Natural killer cell (primary cell): ENCODE data around the gene AUTS2. TPM values are rescaled to one million over a fixed set of nuclear protein-coding genes. Genes with fewer than 3 reads are reported as not detected.

Experiments
- ATAC-seq, 3 donors: fragments of 150-1000 bp in 2 of 3; fragments of 200-7000 bp in 1 of 3; cut with Tn5 transposase; 1 replicate in 1 of 3; 2 replicates in 2 of 3; pipeline ENCODE4 v1.10.0; 2021; ENCODE audit warnings: mild to moderate bottlenecking in 2 of 3, moderate library complexity in 2 of 3
- DNase-seq, 2 donors: peaks; one replicate each; pipeline versions ENCODE4 v3.0.0 to v3.0.0-alpha.2; 2013 to 2021; ENCODE audit warnings: mixed read lengths in 1 of 2
- H3K27ac ChIP-seq: one replicate; pipeline ENCODE4 v1.5.1; 2013; ENCODE audit warnings: mild to moderate bottlenecking, low read length
- H3K27me3 ChIP-seq: one replicate; pipeline ENCODE4 v1.6.1; 2013; ENCODE audit warnings: low read length; ENCODE audit not compliant: control insufficient read depth, insufficient read depth
- H3K36me3 ChIP-seq: one replicate; pipeline ENCODE4 v1.6.1; 2013; ENCODE audit warnings: low read length; ENCODE audit not compliant: control insufficient read depth, insufficient read depth
- H3K4me1 ChIP-seq: one replicate; pipeline ENCODE4 v1.6.1; 2013; ENCODE audit warnings: low read length; ENCODE audit not compliant: control insufficient read depth, insufficient read depth
- H3K4me3 ChIP-seq: one replicate; pipeline ENCODE4 v1.5.1; 2013; ENCODE audit warnings: low read length
- H3K9me3 ChIP-seq: one replicate; pipeline ENCODE4 v1.6.1; 2013; ENCODE audit warnings: low read length; ENCODE audit not compliant: control insufficient read depth, insufficient read depth
- H3K27ac Mint-ChIP-seq, 2 donors: one replicate each; pipeline ENCODE4 v1.8.0; 2022; ENCODE audit warnings: mild to moderate bottlenecking in 2 of 2, mixed read lengths in 2 of 2, moderate library complexity in 1 of 2
- H3K27me3 Mint-ChIP-seq, 2 donors: one replicate each; pipeline ENCODE4 v1.8.0; 2022; ENCODE audit warnings: low read depth in 2 of 2, mixed read lengths in 2 of 2
- H3K36me3 Mint-ChIP-seq: one replicate; pipeline ENCODE4 v1.8.0; 2022; ENCODE audit warnings: mixed read lengths
- H3K4me1 Mint-ChIP-seq, 2 donors: one replicate each; pipeline ENCODE4 v1.8.0; 2022; ENCODE audit warnings: mixed read lengths in 2 of 2
- H3K4me3 Mint-ChIP-seq: one replicate; pipeline ENCODE4 v1.8.0; 2022; ENCODE audit warnings: mild to moderate bottlenecking, moderate library complexity, mixed read lengths
- H3K9me3 Mint-ChIP-seq, 2 donors: one replicate each; pipeline ENCODE4 v1.8.0; 2022; ENCODE audit warnings: mixed read lengths in 2 of 2
- WGBS: methylation state at CpG from one replicate; pipeline ENCODE4 v1.1.7; 2013; ENCODE audit warnings: missing lambda C conversion rate; ENCODE audit not compliant: insufficient coverage; 5-methylcytosine and 5-hydroxymethylcytosine counted together
- intact Hi-C: fragments of 100-400 bp; cut with micrococcal nuclease; formaldehyde crosslinking; loops from one replicate; pipeline ENCODE4 v1.14.2; 2022
- total RNA-seq, 4 donors: library from RNA; stranded (reverse); fragments of 120-200 nt in 1 of 4; gene quantifications; one replicate each; pipeline versions ENCODE4 v1.2.3 to v1.2.4, GENCODE V29; 2013 to 2022
- TF ChIP-seq, protein P1 (sequence below): fragments of 200-600 bp; IDR thresholded peaks from one replicate; pipeline ENCODE4 v1.8.0; 2022; ENCODE audit warnings: antibody characterized with exemption

AUTS2 gene
- total RNA-seq, 3 donors from 2014 or later (not counting 1 experiment from before 2014, with no cell fraction given): 147 to 197 (median 155) TPM

DNA sequence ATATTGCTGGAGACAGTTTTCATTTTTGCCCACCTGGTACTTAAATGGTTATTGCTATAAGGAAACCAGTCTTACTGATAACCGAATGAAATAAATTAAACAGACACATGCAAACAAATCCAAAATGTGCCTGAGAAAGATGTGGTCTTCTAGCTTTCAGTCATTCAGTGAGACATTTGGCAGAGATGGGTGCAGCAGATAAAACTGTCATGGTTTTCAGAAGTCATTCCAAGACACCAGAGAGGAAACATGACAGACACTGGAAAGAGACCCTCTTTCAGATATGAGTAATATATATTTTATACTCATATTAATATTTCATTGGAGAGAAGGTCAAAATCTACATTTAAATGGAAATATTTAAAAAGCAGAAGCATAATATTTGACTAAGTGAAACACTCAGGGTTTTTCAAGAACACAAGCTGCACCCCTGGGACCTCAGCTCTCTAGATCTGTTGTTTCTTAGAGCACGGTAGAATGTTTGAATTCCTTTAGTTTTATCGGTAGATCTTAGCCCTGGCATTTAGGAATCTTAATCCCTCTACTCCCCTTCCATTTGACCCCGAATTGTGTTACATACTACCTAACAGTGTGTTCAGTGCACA is 246.1 kb downstream of the AUTS2 start:
- no peaks in the 10 kb centered on the region for H3K27me3 ChIP-seq
- Mint-ChIP-seq H3K4me3 (no peak overlapping the region), H3K27ac (no peak overlapping the region), H3K27me3 (no peaks in the 10 kb centered on the region), H3K36me3 (no peaks in the 10 kb centered on the region), H3K4me1 (no peaks in the 10 kb centered on the region), H3K9me3 (no peaks in the 10 kb centered on the region)
- WGBS: 62% methylated on average over 3 of the region's 4 CpGs
- intact Hi-C loops: no loop called here
- H3K4me3 ChIP-seq: no peak overlapping the region
- TF ChIP-seq, protein P1, sequence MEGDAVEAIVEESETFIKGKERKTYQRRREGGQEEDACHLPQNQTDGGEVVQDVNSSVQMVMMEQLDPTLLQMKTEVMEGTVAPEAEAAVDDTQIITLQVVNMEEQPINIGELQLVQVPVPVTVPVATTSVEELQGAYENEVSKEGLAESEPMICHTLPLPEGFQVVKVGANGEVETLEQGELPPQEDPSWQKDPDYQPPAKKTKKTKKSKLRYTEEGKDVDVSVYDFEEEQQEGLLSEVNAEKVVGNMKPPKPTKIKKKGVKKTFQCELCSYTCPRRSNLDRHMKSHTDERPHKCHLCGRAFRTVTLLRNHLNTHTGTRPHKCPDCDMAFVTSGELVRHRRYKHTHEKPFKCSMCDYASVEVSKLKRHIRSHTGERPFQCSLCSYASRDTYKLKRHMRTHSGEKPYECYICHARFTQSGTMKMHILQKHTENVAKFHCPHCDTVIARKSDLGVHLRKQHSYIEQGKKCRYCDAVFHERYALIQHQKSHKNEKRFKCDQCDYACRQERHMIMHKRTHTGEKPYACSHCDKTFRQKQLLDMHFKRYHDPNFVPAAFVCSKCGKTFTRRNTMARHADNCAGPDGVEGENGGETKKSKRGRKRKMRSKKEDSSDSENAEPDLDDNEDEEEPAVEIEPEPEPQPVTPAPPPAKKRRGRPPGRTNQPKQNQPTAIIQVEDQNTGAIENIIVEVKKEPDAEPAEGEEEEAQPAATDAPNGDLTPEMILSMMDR: no peak
- H3K9me3 ChIP-seq: no peaks in the 10 kb centered on the region
- H3K27ac ChIP-seq: no peak overlapping the region
- DNase-seq (no peak), ATAC-seq (no peak)
- H3K36me3 ChIP-seq: no peaks in the 10 kb centered on the region
- H3K4me1 ChIP-seq: no peaks in the 10 kb centered on the region

DNA sequence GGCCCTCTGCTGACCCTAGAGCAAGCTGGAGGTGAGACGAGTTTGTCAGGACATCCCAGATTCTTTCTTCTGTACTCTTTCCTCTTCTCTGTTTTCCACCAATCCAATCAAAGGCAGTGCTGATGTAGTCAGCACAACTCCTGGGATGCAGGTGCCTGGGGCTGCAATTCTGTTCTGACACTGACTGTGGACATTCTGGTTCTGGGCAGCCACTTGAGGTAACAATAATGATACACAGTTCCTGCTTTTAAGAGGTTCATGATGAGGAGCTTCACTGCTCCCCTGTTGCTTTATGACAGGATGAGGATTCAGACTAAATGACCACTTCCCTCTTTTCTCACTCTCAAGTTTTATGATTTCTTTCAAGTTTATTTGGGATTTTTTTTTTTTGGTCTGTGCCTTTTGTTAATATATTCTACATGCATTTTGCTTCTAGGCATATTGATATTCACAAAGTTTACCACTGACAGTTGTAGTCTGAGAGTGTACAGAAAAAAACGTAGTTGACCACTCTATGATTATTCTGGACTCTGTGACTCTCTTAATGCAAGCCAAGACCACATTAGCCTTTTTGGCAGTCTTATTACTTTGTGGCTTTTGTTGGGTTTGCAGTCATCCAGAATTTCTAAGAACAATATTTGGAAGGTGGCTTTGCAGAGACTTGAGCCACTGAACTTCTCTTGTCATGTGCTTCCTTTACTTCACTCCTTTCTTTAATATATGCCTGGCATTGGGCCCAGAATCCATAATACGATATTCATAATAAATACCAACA is 247.6 kb downstream of the AUTS2 start:
- Histone ChIP-seq H3K4me1 (no peaks in the 10 kb centered on the region), H3K27ac (no peak overlapping the region), H3K9me3 (no peaks in the 10 kb centered on the region), H3K36me3 (no peaks in the 10 kb centered on the region), H3K4me3 (no peak overlapping the region), H3K27me3 (no peaks in the 10 kb centered on the region)
- Mint-ChIP-seq H3K9me3 (no peaks in the 10 kb centered on the region), H3K4me3 (no peak overlapping the region), H3K36me3 (no peaks in the 10 kb centered on the region), H3K4me1 (no peaks in the 10 kb centered on the region), H3K27ac (no peak overlapping the region), H3K27me3 (no peaks in the 10 kb centered on the region)
- intact Hi-C loops: no loop called here
- WGBS: 68% methylated on average over 3 of the region's 3 CpGs
- DNase-seq: no peak
- TF ChIP-seq, protein P1: no peak
- no peak for ATAC-seq

DNA sequence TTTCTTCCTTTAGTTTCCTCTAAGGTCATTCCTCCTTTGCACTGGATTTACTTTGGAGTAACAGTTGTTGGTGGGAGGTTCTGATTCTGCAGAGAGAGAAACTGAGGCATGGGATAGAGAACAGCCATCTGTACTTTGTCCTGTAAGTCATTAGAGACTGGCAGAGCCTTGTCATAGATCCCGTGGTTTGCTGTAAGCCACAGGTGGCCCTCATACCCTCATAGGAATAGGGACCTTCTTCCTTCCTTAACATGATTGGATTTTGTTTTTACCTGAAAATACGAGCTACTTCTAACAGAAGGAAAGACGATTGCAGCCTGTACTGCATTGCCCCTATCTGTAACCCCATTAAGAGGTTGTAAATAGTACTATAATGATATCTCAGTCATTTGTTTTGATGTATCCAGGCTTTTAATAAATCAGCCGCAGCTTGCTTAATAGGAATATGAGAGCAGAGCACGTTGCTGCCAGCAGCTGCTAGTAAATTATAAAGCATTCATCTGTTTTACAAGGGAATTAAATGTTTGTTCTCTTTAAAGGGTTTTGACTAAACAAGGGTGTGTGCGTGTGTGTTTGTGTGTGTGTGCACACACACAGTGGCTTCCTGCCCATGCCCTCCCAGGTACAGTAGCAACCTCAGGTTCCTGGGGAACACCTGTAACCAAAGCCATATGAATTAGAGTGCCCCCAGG is 249.8 kb downstream of the AUTS2 start:
- ATAC-seq: no peak
- Histone ChIP-seq H3K27ac (no peak overlapping the region), H3K9me3 (no peaks in the 10 kb centered on the region), H3K27me3 (no peaks in the 10 kb centered on the region), H3K4me3 (no peak overlapping the region), H3K4me1 (no peaks in the 10 kb centered on the region), H3K36me3 (no peaks in the 10 kb centered on the region)
- no peaks in the 10 kb centered on the region for H3K27me3 Mint-ChIP-seq
- no peaks in the 10 kb centered on the region for H3K9me3 Mint-ChIP-seq
- TF ChIP-seq, protein P1: no peak
- 88% methylated on average over 6 of the region's 6 CpGs for WGBS
- H3K4me1 Mint-ChIP-seq: peaks cover 0 to 4% of the 10 kb centered on the region in 2 donors
- H3K4me3 Mint-ChIP-seq: no peak overlapping the region
- H3K27ac Mint-ChIP-seq: no peak overlapping the region
- intact Hi-C loops: no loop called here
- DNase-seq: no peak
- no peaks in the 10 kb centered on the region for H3K36me3 Mint-ChIP-seq
